HCT116 (cell line): ENCODE results near the gene TFDP1. TPM values are rescaled to one million over a fixed set of nuclear protein-coding genes. Genes with fewer than 3 reads are reported as not detected.

Source experiments
- ATAC-seq: fragments of 200-7000 bp; cut with Tn5 transposase; 2 replicates; pipeline ENCODE4 v1.9.1; 2020; ENCODE audit warnings: mild to moderate bottlenecking, moderate library complexity
- BruUV-seq: library from RNA; stranded (reverse); fragments of 400-500 nt; replicated peaks from 2 replicates; lab custom pipeline; 2021; lab: Mats Ljungman, UMichigan
- CTCF ChIA-PET: fragments of 300-600 bp; sonication (Branson Sonifier 250); formaldehyde crosslinking; loops from one replicate; lab custom pipeline; 2021; ENCODE audit warnings: antibody characterized with exemption; lab: Charles Lee
- POLR2A ChIA-PET: fragments of 300-600, 350-600 bp; sonication (Branson Sonifier 250); formaldehyde crosslinking; loops from one replicate; lab custom pipeline; 2021; ENCODE audit warnings: antibody characterized with exemption; lab: Charles Lee
- RAD21 ChIA-PET, 2 experiments: fragments of 300-600 bp; sonication (Branson Sonifier 250); formaldehyde crosslinking; loops; one replicate each; lab custom pipeline; 2023; ENCODE audit warnings: low total read pairs in 2 of 2; ENCODE audit not compliant: uncharacterized antibody in 2 of 2, unreplicated experiment in 2 of 2, low non-redundant PET in 1 of 2; lab: Charles Lee
- DNase-seq: peaks from one replicate; pipeline ENCODE4 v3.0.0-alpha.2; 2010; ENCODE audit warnings: low read depth, low spot score
- H2AFZ ChIP-seq: fragments of 200-600 bp; shearing (Covaris generic), sonication (generic); 2 replicates; pipeline ENCODE4 v1.6.1; 2017; ENCODE audit warnings: low read depth, mixed run types, mixed read lengths, antibody characterized with exemption, low read length; ENCODE audit not compliant: poor library complexity, severe bottlenecking
- H3K27ac ChIP-seq: 2 replicates; pipeline ENCODE4 v1.5.1; 2012; ENCODE audit warnings: low read depth, low read length
- H3K27me3 ChIP-seq: fragments of 200-600 bp; sonication (generic); 2 replicates; pipeline ENCODE4 v1.6.1; 2016; ENCODE audit warnings: mixed run types, low read length, mixed read lengths; ENCODE audit not compliant: insufficient read depth
- H3K36me3 ChIP-seq, 2 experiments: fragments of 200-500 bp in 1 of 2; fragments of 200-600 bp in 1 of 2; sonication (Bioruptor generic) in 1 of 2; sonication (generic) in 1 of 2; 2 replicates each; pipeline versions ENCODE4 v1.5.1 to v1.6.1; 2014 to 2016; ENCODE audit warnings: low read length in 2 of 2, inconsistent platforms in 1 of 2, mixed read lengths in 1 of 2, mixed run types in 1 of 2; ENCODE audit not compliant: insufficient read depth in 2 of 2, control insufficient read depth in 1 of 2
- H3K4me1 ChIP-seq, 2 experiments: fragments of 200-600 bp in 1 of 2; sonication (generic) in 1 of 2; 2 replicates each; pipeline versions ENCODE4 v1.5.1 to v1.6.1; 2012 to 2017; ENCODE audit warnings: low read length in 2 of 2, inconsistent platforms in 1 of 2, mild to moderate bottlenecking in 1 of 2, mixed read lengths in 1 of 2, mixed run types in 1 of 2, moderate library complexity in 1 of 2; ENCODE audit not compliant: insufficient read depth in 2 of 2, control insufficient read depth in 1 of 2
- H3K4me2 ChIP-seq: fragments of 200-600 bp; sonication (generic); 2 replicates; pipeline ENCODE4 v1.6.1; 2017; ENCODE audit warnings: mixed run types, low read length, mixed read lengths
- H3K4me3 ChIP-seq, 2 experiments: fragments of 200-600 bp in 1 of 2; sonication (generic) in 1 of 2; replicated peaks in 1 of 2; 2 replicates each; pipeline ENCODE4 v1.5.1; 2011 to 2016; ENCODE audit warnings: low read length in 2 of 2, control low read depth in 1 of 2, low read depth in 1 of 2, mild to moderate bottlenecking in 1 of 2, mixed read lengths in 1 of 2, mixed run types in 1 of 2
- H3K79me2 ChIP-seq: fragments of 200-600 bp; sonication (generic); 2 replicates; pipeline ENCODE4 v1.6.1; 2017; ENCODE audit warnings: mild to moderate bottlenecking, mixed run types, low read length, moderate library complexity, mixed read lengths; ENCODE audit not compliant: insufficient read depth
- H3K9ac ChIP-seq: fragments of 200-600 bp; sonication (generic); 2 replicates; pipeline ENCODE4 v1.6.1; 2016; ENCODE audit warnings: low read length, mixed read lengths
- H3K9me2 ChIP-seq: fragments of 200-600 bp; sonication (generic), shearing (Covaris generic); 2 replicates; pipeline ENCODE4 v1.6.1; 2017; ENCODE audit warnings: mixed run types, mild to moderate bottlenecking, moderate library complexity; ENCODE audit not compliant: insufficient read depth
- H3K9me3 ChIP-seq, 2 experiments: fragments of 200-500 bp in 1 of 2; fragments of 200-600 bp in 1 of 2; sonication (Bioruptor generic) in 1 of 2; sonication (generic) in 1 of 2; 2 replicates each; pipeline ENCODE4 v1.6.1; 2014 to 2017; ENCODE audit warnings: low read length in 2 of 2, mixed read lengths in 2 of 2, inconsistent platforms in 1 of 2, low read depth in 1 of 2, mild to moderate bottlenecking in 1 of 2, mixed run types in 1 of 2, moderate library complexity in 1 of 2; ENCODE audit not compliant: control insufficient read depth in 1 of 2, insufficient read depth in 1 of 2
- H4K20me1 ChIP-seq: fragments of 200-600 bp; sonication (generic), shearing (Covaris generic); 2 replicates; pipeline ENCODE4 v1.6.1; 2017; ENCODE audit warnings: mixed run types, mild to moderate bottlenecking, moderate library complexity; ENCODE audit not compliant: insufficient read depth
- ELF1 ChIP-seq: IDR thresholded peaks from 2 replicates; pipeline ENCODE4 v1.6.1; 2012; ENCODE audit warnings: low read depth, borderline replicate concordance
- EZH2 ChIP-seq: fragments of 200-600 bp; sonication (generic); IDR thresholded peaks from 2 replicates; pipeline ENCODE4 v1.6.1; 2017; ENCODE audit warnings: antibody characterized with exemption, mixed run types
- FOSL1 ChIP-seq: IDR thresholded peaks from 2 replicates; pipeline ENCODE4 v1.6.1; 2012; ENCODE audit warnings: low read depth
- MAX ChIP-seq: IDR thresholded peaks from 2 replicates; pipeline ENCODE4 v1.6.1; 2012
- POLR2A ChIP-seq: IDR thresholded peaks from 2 replicates; pipeline ENCODE4 v1.7.0; 2011; ENCODE audit warnings: borderline replicate concordance; ENCODE audit not compliant: insufficient read depth, insufficient read length; ENCODE audit errors: extremely low read depth
- POLR2AphosphoS5 ChIP-seq: IDR thresholded peaks from 2 replicates; pipeline ENCODE4 v1.6.1; 2011; ENCODE audit warnings: mild to moderate bottlenecking, low read depth, low read length, moderate library complexity
- RAD21 ChIP-seq: IDR thresholded peaks from 2 replicates; pipeline ENCODE4 v1.6.1; 2012; ENCODE audit warnings: low read depth, mild to moderate bottlenecking
- SP1 ChIP-seq: IDR thresholded peaks from 2 replicates; pipeline ENCODE4 v1.6.1; 2012; ENCODE audit warnings: low read depth
- SRF ChIP-seq: IDR thresholded peaks from 2 replicates; pipeline ENCODE4 v1.6.1; 2012; ENCODE audit warnings: low read depth
- YY1 ChIP-seq: IDR thresholded peaks from 2 replicates; pipeline ENCODE4 v1.6.1; 2011; ENCODE audit warnings: low read length, low read depth, moderate library complexity, mild to moderate bottlenecking; ENCODE audit not compliant: insufficient replicate concordance; ENCODE audit errors: extremely low read depth
- ZBTB33 ChIP-seq: IDR thresholded peaks from 2 replicates; pipeline ENCODE4 v1.6.1; 2011; ENCODE audit warnings: mild to moderate bottlenecking, low read length, moderate library complexity; ENCODE audit not compliant: insufficient replicate concordance; ENCODE audit errors: extremely low read depth
- intact Hi-C: fragments of 100-400 bp; cut with micrococcal nuclease; formaldehyde crosslinking; loops from 2 replicates; pipeline ENCODE4 v1.10.0; 2022
- total RNA-seq: library from RNA; stranded (reverse); gene quantifications from one replicate; pipeline ENCODE4 v1.2.1, GENCODE V29; 2021; ENCODE audit not compliant: unreplicated experiment

The TFDP1 gene
- total RNA-seq, 1 experiment from 2014 or later, result 169 TPM

GRCh38 chr13:113581871-113582270 lies 2.7 kb upstream of the TFDP1 start:
- H3K27ac ChIP-seq, result no peak overlapping the region
- no TSS peak for BruUV-seq
- intact Hi-C loops, result no loop called here
- peaks cover 4 to 11% of the 10 kb centered on the region in 2 experiments; a peak in 2 of 4 replicates for H3K4me1 ChIP-seq
- H3K36me3 ChIP-seq, result peaks cover 2 to 7% of the 10 kb centered on the region in 2 experiments; a peak in 3 of 4 replicates
- H3K9me3 ChIP-seq, result 0 out of 4 replicates have a peak, but pooled peaks cover 0 to 2% of the 10 kb centered on the region in 2 experiments
- TF ChIP-seq FOSL1, result no peak
- TF ChIP-seq EZH2, result no peak
- TF ChIP-seq SP1, result no peak
- no peak for TF ChIP-seq ZBTB33
- TF ChIP-seq ELF1, result no peak
- no peak for TF ChIP-seq SRF
- TF ChIP-seq YY1, result no peak
- no peak for TF ChIP-seq MAX
- no peak for TF ChIP-seq POLR2A
- no peak for TF ChIP-seq POLR2AphosphoS5
- no peak for TF ChIP-seq RAD21
- DNase-seq, result no peak
- H3K4me2 ChIP-seq, result no peak overlapping the region
- CTCF ChIA-PET, result no interaction called here
- no peak overlapping the region for H2AFZ ChIP-seq
- peaks cover 18% of the 10 kb centered on the region for H3K79me2 ChIP-seq
- POLR2A ChIA-PET, result no interaction called here
- H3K27me3 ChIP-seq, result no peaks in the 10 kb centered on the region
- RAD21 ChIA-PET, result no interaction called here
- no peak overlapping the region for H3K9ac ChIP-seq
- no peaks in the 10 kb centered on the region for H3K9me2 ChIP-seq
- H4K20me1 ChIP-seq, result peaks cover 12% of the 10 kb centered on the region; the same call in 1 of the 2 replicates
- ATAC-seq, result no peak
- no peak overlapping the region for H3K4me3 ChIP-seq
